OCI-LY3 (cell line): ENCODE data around the gene TAPBPL.

Source experiments
- H2AFZ ChIP-seq: fragments of 200-600, 300-600 bp; shearing (Covaris generic); 2 replicates; pipeline ENCODE4 v1.6.0; 2014; ENCODE audit warnings: antibody characterized with exemption, low read depth, low read length
- H3K27ac ChIP-seq: fragments of 200-600, 300-600 bp; sonication (generic); 2 replicates; pipeline ENCODE4 v1.5.1; 2014; ENCODE audit warnings: mild to moderate bottlenecking, low read length, moderate library complexity, mixed read lengths
- H3K27me3 ChIP-seq: fragments of 200-600, 300-600 bp; sonication (generic); 2 replicates; pipeline ENCODE4 v1.6.1; 2014; ENCODE audit warnings: low read depth, low read length, mixed read lengths
- H3K36me3 ChIP-seq: fragments of 200-600, 300-600 bp; sonication (generic); replicated peaks from 2 replicates; pipeline ENCODE3; 2014; ENCODE audit warnings: low read depth, low read length, mixed read lengths
- H3K4me1 ChIP-seq: fragments of 300-600, 200-600 bp; sonication (generic); 2 replicates; pipeline ENCODE4 v1.6.1; 2014; ENCODE audit warnings: low read length, mixed read lengths
- H3K4me2 ChIP-seq: fragments of 200-600, 300-600 bp; sonication (generic); 2 replicates; pipeline ENCODE4 v1.6.1; 2014; ENCODE audit warnings: low read length, mixed read lengths
- H3K4me3 ChIP-seq: fragments of 300-600, 200-600 bp; sonication (generic); 2 replicates; pipeline ENCODE4 v1.5.1; 2014; ENCODE audit warnings: antibody characterized with exemption, mild to moderate bottlenecking, low read length, moderate library complexity
- H3K79me2 ChIP-seq: fragments of 300-600, 200-600 bp; shearing (Covaris generic); 2 replicates; pipeline ENCODE4 v1.6.1; 2014; ENCODE audit warnings: mild to moderate bottlenecking, low read length, mixed read lengths
- H3K9ac ChIP-seq: fragments of 300-600, 200-600 bp; shearing (Covaris generic); 2 replicates; pipeline ENCODE4 v1.6.0; 2014; ENCODE audit warnings: mild to moderate bottlenecking, low read length, moderate library complexity
- H3K9me3 ChIP-seq: fragments of 200-600, 300-600 bp; shearing (Covaris generic); 2 replicates; pipeline ENCODE4 v1.6.1; 2014; ENCODE audit warnings: low read length, mixed read lengths; ENCODE audit not compliant: insufficient read depth
- H4K20me1 ChIP-seq: fragments of 200-600, 300-600 bp; sonication (generic); 2 replicates; pipeline ENCODE4 v1.6.1; 2016; ENCODE audit warnings: low read length, mixed read lengths; ENCODE audit not compliant: insufficient read depth
- EZH2phosphoT487 ChIP-seq: fragments of 200-600 bp; shearing (Covaris generic); IDR thresholded peaks from 2 replicates; pipeline ENCODE4 v1.6.1; 2018; ENCODE audit warnings: antibody characterized with exemption, mixed run types, low read depth
- TF ChIP-seq, protein P1 (sequence below): fragments of 200-600, 300-600 bp; sonication (generic); IDR thresholded peaks from 2 replicates; pipeline ENCODE4 v1.5.1; 2014; ENCODE audit warnings: antibody characterized with exemption, low read length, low read depth

TAPBPL gene

DNA sequence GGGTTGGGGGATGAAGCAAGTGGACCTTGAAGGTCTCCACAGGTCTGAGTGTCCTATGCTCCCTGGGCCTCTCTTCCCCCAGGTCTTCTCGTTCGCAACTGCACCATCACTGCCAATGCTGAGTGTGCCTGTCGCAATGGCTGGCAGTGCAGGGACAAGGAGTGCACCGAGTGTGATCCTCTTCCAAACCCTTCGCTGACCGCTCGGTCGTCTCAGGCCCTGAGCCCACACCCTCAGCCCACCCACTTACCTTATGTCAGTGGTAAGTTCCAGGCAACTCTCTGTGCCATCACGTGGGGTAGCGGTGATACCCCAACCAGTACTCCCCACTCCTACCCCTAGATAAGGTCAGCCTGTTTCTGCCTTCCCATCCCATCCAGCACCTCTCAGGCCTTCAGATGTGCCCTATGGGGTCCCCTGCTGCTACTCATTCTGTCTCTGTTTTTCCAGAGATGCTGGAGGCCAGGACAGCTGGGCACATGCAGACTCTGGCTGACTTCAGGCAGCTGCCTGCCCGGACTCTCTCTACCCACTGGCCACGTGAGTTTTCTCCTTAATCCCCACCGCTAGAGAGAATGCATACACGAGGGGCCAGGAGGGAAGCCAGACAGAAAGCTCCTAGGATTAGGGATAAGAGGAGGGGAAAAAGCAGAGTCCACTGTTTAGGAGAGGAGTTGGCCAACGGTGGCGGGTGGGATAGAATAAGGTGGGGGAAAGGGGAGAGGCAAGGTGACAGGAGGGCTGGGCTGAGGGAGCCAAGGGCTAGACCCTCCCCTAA is 1.6 kb upstream of the TAPBPL start:
- Histone ChIP-seq H2AFZ (no peak overlapping the region), H3K9me3 (peaks cover 4% of the 10 kb centered on the region; the same call in 1 of the 2 replicates), H3K4me2 (peak overlapping the region; percentile 100), H3K9ac (peak overlapping the region; percentile 98), H3K79me2 (peaks cover 22% of the 10 kb centered on the region), H3K27me3 (no peaks in the 10 kb centered on the region), H3K4me1 (peaks cover 28% of the 10 kb centered on the region), H4K20me1 (no peaks in the 10 kb centered on the region), H3K4me3 (peak overlapping the region; percentile 94), H3K36me3 (peaks cover 13% of the 10 kb centered on the region), H3K27ac (peak overlapping the region; percentile 87)
- TF ChIP-seq EZH2phosphoT487: no peak
- TF ChIP-seq, protein P1, sequence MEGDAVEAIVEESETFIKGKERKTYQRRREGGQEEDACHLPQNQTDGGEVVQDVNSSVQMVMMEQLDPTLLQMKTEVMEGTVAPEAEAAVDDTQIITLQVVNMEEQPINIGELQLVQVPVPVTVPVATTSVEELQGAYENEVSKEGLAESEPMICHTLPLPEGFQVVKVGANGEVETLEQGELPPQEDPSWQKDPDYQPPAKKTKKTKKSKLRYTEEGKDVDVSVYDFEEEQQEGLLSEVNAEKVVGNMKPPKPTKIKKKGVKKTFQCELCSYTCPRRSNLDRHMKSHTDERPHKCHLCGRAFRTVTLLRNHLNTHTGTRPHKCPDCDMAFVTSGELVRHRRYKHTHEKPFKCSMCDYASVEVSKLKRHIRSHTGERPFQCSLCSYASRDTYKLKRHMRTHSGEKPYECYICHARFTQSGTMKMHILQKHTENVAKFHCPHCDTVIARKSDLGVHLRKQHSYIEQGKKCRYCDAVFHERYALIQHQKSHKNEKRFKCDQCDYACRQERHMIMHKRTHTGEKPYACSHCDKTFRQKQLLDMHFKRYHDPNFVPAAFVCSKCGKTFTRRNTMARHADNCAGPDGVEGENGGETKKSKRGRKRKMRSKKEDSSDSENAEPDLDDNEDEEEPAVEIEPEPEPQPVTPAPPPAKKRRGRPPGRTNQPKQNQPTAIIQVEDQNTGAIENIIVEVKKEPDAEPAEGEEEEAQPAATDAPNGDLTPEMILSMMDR: no peak

DNA sequence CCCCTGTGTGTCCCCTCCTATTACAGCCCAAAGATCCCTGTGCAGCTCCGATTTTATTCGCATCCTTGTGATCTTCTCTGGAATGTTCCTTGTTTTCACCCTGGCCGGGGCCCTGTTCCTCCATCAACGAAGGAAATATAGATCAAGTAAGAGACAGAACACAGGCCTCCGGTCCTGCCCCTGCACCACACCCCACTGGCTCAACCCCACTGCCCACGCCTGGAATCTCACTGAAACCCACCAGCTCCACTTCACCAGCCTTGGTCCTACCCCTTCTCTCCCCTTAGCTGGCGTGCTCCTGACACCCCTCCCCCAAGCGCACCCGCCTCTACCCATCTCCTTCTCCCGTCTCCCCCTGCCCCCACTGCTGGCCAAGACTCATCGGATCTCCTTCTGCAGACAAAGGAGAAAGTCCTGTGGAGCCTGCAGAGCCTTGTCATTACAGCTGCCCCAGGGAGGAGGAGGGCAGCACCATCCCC is 934 bp upstream of the TAPBPL start:
- no peaks in the 10 kb centered on the region for H4K20me1 ChIP-seq
- peak overlapping the region; percentile 94 for H3K4me3 ChIP-seq
- H3K79me2 ChIP-seq: peaks cover 22% of the 10 kb centered on the region
- no peaks in the 10 kb centered on the region for H3K9me3 ChIP-seq
- peaks cover 13% of the 10 kb centered on the region for H3K36me3 ChIP-seq
- peaks cover 28% of the 10 kb centered on the region for H3K4me1 ChIP-seq
- H3K27ac ChIP-seq: peak overlapping the region; percentile 87
- TF ChIP-seq, protein P1: no peak
- no peak for TF ChIP-seq EZH2phosphoT487
- peak overlapping the region; percentile 72 for H2AFZ ChIP-seq
- no peaks in the 10 kb centered on the region for H3K27me3 ChIP-seq
- H3K4me2 ChIP-seq: peak overlapping the region; percentile 100
- H3K9ac ChIP-seq: peak overlapping the region; percentile 98

DNA sequence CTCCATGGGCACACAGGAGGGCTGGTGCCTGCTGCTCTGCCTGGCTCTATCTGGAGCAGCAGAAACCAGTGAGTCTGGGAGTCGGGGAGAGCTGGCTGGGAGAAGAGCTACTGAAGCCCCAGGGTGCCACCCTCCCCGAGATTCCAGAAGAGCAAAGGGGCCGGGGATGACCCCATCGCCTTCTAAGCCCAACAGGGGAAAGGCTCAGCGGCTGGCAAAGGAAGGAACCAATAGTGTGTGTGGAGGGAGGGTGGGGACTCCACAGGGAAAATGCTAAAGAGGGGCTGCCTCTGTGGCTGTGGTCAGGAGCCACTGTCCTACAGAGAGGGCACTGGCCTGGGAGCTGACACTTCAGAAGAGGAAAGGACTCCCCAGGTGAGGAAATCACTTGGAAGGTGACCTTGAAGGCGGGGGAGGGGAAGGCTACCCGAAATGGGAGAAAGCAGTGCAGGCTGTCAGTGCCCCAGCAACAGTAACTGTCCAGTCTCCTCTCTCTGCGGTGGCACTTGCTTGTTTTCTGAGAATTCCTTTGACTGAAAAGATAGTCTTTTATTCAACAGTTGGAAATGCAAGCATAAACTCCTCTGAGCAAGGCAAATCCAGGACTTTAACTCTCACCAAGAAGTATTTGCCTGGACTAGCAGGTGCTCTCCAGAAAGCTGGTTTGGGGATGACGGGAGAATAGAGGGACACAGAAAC is 552 bp downstream of the TAPBPL start:
- Histone ChIP-seq H2AFZ (peak overlapping the region; percentile 22; the same call in 1 of the 2 replicates), H3K27me3 (no peaks in the 10 kb centered on the region), H3K4me3 (peak overlapping the region; percentile 94), H3K4me2 (peak overlapping the region; percentile 100), H4K20me1 (no peaks in the 10 kb centered on the region), H3K9me3 (no peaks in the 10 kb centered on the region), H3K79me2 (peaks cover 22% of the 10 kb centered on the region), H3K36me3 (peaks cover 16% of the 10 kb centered on the region), H3K27ac (peak overlapping the region; percentile 87), H3K4me1 (peaks cover 17% of the 10 kb centered on the region), H3K9ac (peak overlapping the region; percentile 98)
- TF ChIP-seq, protein P1: no peak
- no peak for TF ChIP-seq EZH2phosphoT487

DNA sequence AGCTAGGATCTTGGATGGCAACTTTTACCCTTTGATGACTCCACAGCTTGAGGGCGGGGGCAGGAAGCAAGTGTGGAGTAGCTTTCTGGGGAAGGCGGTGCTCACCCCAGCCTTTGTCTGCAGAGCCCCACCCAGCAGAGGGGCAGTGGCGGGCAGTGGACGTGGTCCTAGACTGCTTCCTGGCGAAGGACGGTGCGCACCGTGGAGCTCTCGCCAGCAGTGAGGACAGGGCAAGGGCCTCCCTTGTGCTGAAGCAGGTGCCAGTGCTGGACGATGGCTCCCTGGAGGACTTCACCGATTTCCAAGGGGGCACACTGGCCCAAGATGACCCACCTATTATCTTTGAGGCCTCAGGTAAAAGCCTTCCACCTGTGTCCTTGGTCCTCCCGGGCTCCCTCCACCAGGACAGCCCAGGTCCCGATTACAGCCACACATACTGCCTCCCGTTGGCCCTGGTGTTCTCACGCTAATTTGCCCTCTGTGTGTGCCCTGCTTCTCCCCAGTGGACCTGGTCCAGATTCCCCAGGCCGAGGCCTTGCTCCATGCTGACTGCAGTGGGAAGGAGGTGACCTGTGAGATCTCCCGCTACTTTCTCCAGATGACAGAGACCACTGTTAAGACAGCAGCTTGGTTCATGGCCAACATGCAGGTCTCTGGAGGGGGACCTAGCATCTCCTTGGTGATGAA is 1.2 kb downstream of the TAPBPL start:
- peaks cover 22% of the 10 kb centered on the region for H3K79me2 ChIP-seq
- H3K4me3 ChIP-seq: peak overlapping the region; percentile 94
- no peaks in the 10 kb centered on the region for H4K20me1 ChIP-seq
- peak overlapping the region; percentile 98 for H3K9ac ChIP-seq
- peaks cover 17% of the 10 kb centered on the region for H3K4me1 ChIP-seq
- no peaks in the 10 kb centered on the region for H3K27me3 ChIP-seq
- H3K9me3 ChIP-seq: no peaks in the 10 kb centered on the region
- H3K36me3 ChIP-seq: peaks cover 20% of the 10 kb centered on the region
- TF ChIP-seq EZH2phosphoT487: no peak
- TF ChIP-seq, protein P1: no peak
- peak overlapping the region; percentile 100 for H3K4me2 ChIP-seq
- peak overlapping the region; percentile 87 for H3K27ac ChIP-seq
- no peak overlapping the region for H2AFZ ChIP-seq
